Uterus (tissue), 4 donors: ENCODE results near the gene MCM3AP. TPM values are rescaled to one million over a fixed set of nuclear protein-coding genes. Genes with fewer than 3 reads are reported as not detected.
A peak's percentile ranks its signal among the peaks of the same experiment; 100 is the strongest.

Experiments used
- DNase-seq, 2 donors: peaks; one replicate each; pipeline ENCODE4 v3.0.0-alpha.2; 2019 to 2020
- H3K27ac ChIP-seq, 2 donors: fragments of 200-600 bp; sonication (generic); 1 replicate in 1 of 2; 2 replicates in 1 of 2; pipeline ENCODE4 v1.5.1; 2016 to 2018
- H3K27me3 ChIP-seq, 2 donors: fragments of 200-600 bp; sonication (generic); one replicate each; pipeline ENCODE4 v1.5.1; 2018 to 2019; ENCODE audit warnings: control low read depth in 1 of 2
- H3K36me3 ChIP-seq, 2 donors: fragments of 200-600 bp; sonication (generic); one replicate each; pipeline ENCODE4 v1.5.1; 2019; ENCODE audit warnings: control low read depth in 1 of 2
- H3K4me1 ChIP-seq, 2 donors: fragments of 200-600 bp; sonication (generic); one replicate each; pipeline ENCODE4 v1.5.1; 2018 to 2019; ENCODE audit warnings: control low read depth in 1 of 2
- H3K4me3 ChIP-seq, 2 donors: fragments of 200-600 bp; sonication (generic); 1 replicate in 1 of 2; 2 replicates in 1 of 2; pipeline ENCODE4 v1.5.1; 2018 to 2019; ENCODE audit warnings: mild to moderate bottlenecking in 1 of 2
- H3K9me3 ChIP-seq, 2 donors: fragments of 200-600 bp; sonication (generic); one replicate each; pipeline ENCODE4 v1.5.1; 2019; ENCODE audit warnings: control low read depth in 1 of 2
- CTCF ChIP-seq, 4 experiments: fragments of 200-600 bp in 2 of 4; fragments of 450-650 bp in 2 of 4; sonication (generic) in 2 of 4; IDR thresholded peaks; one replicate each; pipeline ENCODE4 v1.5.1; 2016 to 2019; ENCODE audit warnings: antibody characterized with exemption in 4 of 4, mild to moderate bottlenecking in 2 of 4, moderate library complexity in 1 of 4
- POLR2A ChIP-seq, 2 donors: fragments of 450-650 bp; IDR thresholded peaks; one replicate each; pipeline ENCODE4 v1.6.1; 2016; ENCODE audit warnings: antibody characterized with exemption in 2 of 2, mild to moderate bottlenecking in 1 of 2, moderate library complexity in 1 of 2
- intact Hi-C: fragments of 100-400 bp; cut with DNase I; formaldehyde crosslinking; loops from one replicate; pipeline ENCODE4 v1.15.1; 2023; ENCODE audit warnings: low total_unique reads
- total RNA-seq, 4 donors: library from RNA; depleted of rRNA in 3 of 4; stranded (reverse); fragments of >200 nt in 3 of 4; gene quantifications; one replicate each; pipeline versions ENCODE4 v1.1.0 to v1.2.4, GENCODE V29; 2014 to 2023
- donor health status: DM: yes; HTN: yes; CAD: no.

The MCM3AP gene
- total RNA-seq, 4 donors from 2014 or later = 24.1 to 128 (median 93.2) TPM

- Histone ChIP-seq H3K27me3 (no peaks in the 10 kb centered on the region), H3K4me1 (peaks cover 0 to 17% of the 10 kb centered on the region in 2 donors), H3K9me3 (no peaks in the 10 kb centered on the region), H3K36me3 (no peaks in the 10 kb centered on the region), H3K4me3 (peak overlapping the region; percentile 48 to 99), H3K27ac (peak overlapping the region; percentile 59 to 86)
- DNase-seq = no peak
- no peak for TF ChIP-seq CTCF (IDR thresholded peaks at IDR 0.05)
- TF ChIP-seq POLR2A (IDR thresholded peaks at IDR 0.05) = no peak
- intact Hi-C loops = loop anchor here (10.0 kb wide), 1 partner anchor 255 kb away; no protein-coding TSS in a partner anchor
Measured at GRCh38 chr21:46229923-46230260, 55.5 kb downstream of the MCM3AP start.

GRCh38 chr21:46229133-46229922 lies 56.1 kb downstream of the MCM3AP start:
- peaks cover 0 to 17% of the 10 kb centered on the region in 2 donors for H3K4me1 ChIP-seq
- peak overlapping the region; percentile 48 to 99 for H3K4me3 ChIP-seq
- H3K36me3 ChIP-seq = no peaks in the 10 kb centered on the region
- no peaks in the 10 kb centered on the region for H3K27me3 ChIP-seq
- peak overlapping the region; percentile 59 to 86 for H3K27ac ChIP-seq
- TF ChIP-seq POLR2A (IDR thresholded peaks at IDR 0.05) (no peak), CTCF (IDR thresholded peaks at IDR 0.05) (peak; percentile 54 to 80 (median 62))
- intact Hi-C loops = loop anchor here (10.0 kb wide), 1 partner anchor 255 kb away; no protein-coding TSS in a partner anchor
- peak; percentile 43 to 63 for DNase-seq
- no peaks in the 10 kb centered on the region for H3K9me3 ChIP-seq

- Histone ChIP-seq H3K27ac (peak within 1 kb of the TSS; percentile 71 to 94), H3K36me3 (no peaks in the 10 kb centered on the region), H3K4me1 (peaks cover 0 to 17% of the 10 kb centered on the region in 2 donors), H3K4me3 (peak within 1 kb of the TSS; percentile 77 to 99), H3K9me3 (no peaks in the 10 kb centered on the region), H3K27me3 (no peaks in the 10 kb centered on the region)
- intact Hi-C loops = loop anchor here (10.0 kb wide), 1 partner anchor 254 kb away; no protein-coding TSS in a partner anchor
- DNase-seq = peak; percentile 97
- TF ChIP-seq POLR2A (IDR thresholded peaks at IDR 0.05) = peak; percentile 26 to 59
- TF ChIP-seq CTCF (IDR thresholded peaks at IDR 0.05) = peak in 2 of 4 experiments; percentile 2 to 8
Measured at GRCh38 chr21:46228345-46229051, 56.9 kb downstream of the MCM3AP start, which contains the start of gene LSS. TSS of gene LSS (minus strand) at chr21:46228774. CDS start at chr21:46228745, 29 bp downstream.

GRCh38 chr21:46227811-46228344 lies 57.5 kb downstream of the MCM3AP start:
- no peak for DNase-seq
- TF ChIP-seq CTCF (IDR thresholded peaks at IDR 0.05) = no peak
- TF ChIP-seq POLR2A (IDR thresholded peaks at IDR 0.05) = no peak
- intact Hi-C loops = loop anchor here (10.0 kb wide), 1 partner anchor 253 kb away; no protein-coding TSS in a partner anchor
- Histone ChIP-seq H3K27me3 (no peaks in the 10 kb centered on the region), H3K27ac (peak overlapping the region; percentile 71 to 94), H3K4me3 (peak overlapping the region; percentile 77 to 99), H3K4me1 (peaks cover 0 to 17% of the 10 kb centered on the region in 2 donors), H3K36me3 (no peaks in the 10 kb centered on the region), H3K9me3 (no peaks in the 10 kb centered on the region)
